Measurements from ENCODE around the gene SQSTM1.

SQSTM1 gene

GRCh38 chr5:179795049-179795862 is 25.4 kb upstream of the SQSTM1 start:
- DNase-seq, result no peak

DNA sequence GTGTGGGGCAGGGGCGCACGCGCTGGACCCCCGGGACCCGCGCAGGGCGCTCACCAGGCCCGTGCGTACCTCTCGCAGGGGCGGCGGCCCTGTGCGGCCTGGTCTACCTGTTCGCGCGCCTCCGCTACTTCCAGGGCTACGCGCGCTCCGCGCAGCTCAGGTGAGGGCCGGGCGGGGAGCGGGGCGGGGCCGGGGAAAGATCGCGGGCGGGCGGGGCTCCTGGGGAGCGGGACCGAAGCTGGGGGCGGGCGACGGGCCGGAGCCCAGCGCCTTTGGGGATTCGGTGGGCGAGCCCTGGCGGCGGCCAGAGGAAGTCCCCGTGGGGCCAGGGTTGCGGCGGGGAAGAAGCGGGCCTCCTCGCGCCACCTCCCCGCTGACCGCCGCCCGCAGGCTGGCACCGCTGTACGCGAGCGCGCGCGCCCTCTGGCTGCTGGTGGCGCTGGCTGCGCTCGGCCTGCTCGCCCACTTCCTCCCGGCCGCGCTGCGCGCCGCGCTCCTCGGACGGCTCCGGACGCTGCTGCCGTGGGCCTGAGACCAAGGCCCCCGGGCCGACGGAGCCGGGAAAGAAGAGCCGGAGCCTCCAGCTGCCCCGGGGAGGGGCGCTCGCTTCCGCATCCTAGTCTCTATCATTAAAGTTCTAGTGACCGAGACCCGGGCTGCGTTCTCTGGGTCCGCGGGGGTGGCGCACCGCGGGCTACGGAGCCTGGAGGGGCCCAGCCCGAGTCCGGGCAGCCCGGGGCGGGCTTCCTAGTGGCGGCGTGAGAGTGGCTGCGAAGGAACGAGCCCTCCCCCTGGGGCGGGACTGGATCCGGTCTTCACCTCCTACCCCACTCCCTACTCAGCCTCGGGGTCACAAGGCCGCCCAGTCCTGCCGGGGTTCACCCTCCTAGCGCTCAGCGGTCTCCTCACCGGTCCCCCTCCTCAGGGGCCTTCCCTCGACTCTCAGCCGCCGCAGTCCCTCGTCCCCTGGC is 24.6 kb upstream of the SQSTM1 start:
- DNase-seq, result peak; percentile 79

GRCh38 chr5:179796877-179797608 is 23.7 kb upstream of the SQSTM1 start:
- DNase-seq, result no peak

GRCh38 chr5:179797741-179798140 is 23.0 kb upstream of the SQSTM1 start:
- DNase-seq, result no peak

GRCh38 chr5:179798144-179798770 is 22.4 kb upstream of the SQSTM1 start:
- no peak for DNase-seq

DNA sequence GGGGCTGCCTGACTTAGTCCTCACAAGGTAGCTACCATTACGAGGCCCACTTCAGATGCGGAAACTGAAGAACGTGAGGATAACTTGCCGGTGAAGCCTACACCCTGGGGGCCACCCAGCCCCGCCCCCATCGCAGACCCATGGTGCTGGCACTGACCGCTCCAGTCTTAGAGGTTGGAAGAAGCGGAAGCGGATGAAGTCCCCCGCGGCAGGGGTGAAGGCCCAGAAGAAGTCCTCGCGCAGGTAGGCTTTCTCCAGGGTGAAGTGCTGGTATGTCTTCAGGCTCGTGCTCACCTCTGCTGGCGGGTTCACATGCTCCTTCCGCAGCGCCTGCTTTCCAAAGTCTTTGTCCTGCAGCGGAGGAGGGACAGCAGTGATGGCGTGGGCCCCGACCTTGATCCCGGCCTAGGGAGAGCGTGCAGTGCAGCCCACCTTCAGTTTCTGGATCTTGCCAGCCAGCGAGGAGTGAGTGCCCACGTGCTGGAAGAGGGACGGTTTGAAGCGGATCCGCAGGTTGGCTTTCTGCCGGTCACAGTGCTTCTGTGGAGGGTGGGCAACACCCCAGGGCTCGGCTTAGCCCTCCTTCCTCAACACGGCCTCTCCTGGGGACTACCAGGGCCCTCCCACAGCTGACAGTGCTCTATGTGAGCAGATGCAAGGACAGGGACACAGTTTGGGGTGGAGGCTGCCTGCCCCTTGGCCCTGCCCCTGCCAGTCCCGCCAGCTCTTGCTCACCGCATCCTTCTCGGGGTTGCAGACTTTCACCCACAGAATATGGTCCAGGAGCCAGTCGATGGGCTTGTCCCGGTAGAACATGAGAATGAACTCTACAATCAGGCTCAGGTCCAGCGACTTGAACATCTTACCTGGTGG is 21.7 kb upstream of the SQSTM1 start:
- no peak for DNase-seq

GRCh38 chr5:179799644-179799973 is 21.1 kb upstream of the SQSTM1 start:
- DNase-seq, result no peak

DNA sequence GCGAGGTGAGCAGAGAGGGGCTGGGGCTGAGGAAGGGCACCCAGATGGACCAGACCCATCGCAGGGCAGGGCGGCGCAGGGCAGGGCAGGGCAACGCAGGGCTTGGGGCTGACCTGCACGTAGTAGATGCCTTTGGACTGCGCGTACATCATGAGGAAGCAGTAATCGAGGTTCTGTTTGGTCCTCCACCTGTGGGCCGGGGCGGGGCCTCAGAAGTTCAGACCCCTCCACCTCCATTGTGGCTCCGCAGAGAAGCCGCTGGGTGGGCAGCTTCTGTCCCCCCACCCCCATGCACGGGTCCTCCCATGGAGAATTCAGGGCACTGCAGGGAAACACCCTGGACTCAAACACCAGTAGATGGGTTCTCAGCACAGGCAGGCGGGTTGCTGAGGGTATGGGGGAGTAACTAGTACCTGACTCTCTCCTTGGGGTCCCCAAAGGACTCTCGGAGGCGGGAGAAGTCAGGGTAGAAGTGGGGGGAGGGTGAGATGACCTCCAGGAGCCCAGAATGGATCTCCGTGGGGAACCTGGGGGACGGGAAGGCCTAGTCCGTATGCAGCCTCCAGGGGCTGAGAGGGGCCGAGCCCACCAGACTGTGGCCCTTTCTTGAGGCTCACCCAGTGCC is 20.5 kb upstream of the SQSTM1 start:
- DNase-seq, result no peak

DNA sequence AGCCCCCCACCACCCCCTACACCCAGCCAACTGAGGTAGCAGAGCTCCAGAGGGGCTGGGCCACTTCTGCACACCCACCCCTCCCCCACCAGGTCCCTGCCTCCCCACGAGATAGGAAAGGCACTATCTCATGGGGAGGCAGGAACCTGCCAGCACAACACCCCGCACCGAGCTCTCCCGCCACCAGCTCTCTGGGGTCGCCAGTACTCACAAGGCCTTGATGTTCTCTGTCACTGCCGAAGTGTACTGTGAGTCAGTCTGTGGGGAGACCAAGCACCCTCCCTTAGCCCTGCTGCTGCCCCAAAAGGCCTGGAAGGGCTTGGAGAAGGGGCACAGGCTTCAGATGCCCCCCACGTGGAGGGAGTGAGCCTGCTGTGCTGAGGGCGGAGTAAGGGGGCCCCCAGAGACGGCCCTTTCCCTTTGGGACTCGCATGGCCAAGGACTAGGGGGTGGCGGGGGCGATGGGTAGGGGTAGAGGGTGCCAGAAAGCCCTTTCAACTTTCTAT is 20.0 kb upstream of the SQSTM1 start:
- peak; percentile 38 for DNase-seq

- DNase-seq, result peak; percentile 42
These were observed 19.1 kb upstream of the SQSTM1 start for GRCh38 chr5:179801304-179802206.

- DNase-seq, result no peak
These were observed 18.4 kb upstream of the SQSTM1 start for GRCh38 chr5:179802207-179802883.

DNA sequence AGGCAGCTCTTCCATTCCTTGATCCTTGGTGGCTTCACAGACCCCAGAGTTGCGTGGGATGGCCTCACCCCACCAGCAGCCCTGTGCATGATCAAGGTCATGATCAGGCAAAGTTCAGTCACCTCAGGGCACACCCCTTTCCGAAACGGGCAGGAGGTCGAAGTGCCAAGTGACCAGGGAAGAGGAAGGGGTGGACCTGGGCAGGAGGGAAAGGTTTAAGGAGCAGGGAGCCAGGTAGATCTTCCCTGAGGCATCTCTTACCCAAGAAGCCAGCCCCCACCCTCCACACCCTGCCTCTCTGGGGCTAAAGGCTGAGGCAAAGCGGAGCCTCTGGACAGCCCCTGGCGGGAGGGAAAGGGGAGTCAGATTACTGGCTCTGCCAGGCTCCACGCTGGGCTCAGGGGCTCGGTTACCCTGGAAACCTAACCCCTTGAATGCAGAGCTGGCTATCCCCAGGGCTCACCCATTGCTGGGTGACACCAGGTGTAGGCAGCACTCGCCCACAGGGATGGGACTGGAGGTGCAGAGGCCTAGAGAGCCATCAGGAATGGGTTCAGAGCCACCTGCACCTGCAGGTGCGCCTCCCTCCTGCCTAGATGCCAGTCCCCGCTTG is 17.6 kb upstream of the SQSTM1 start:
- DNase-seq, result no peak

DNA sequence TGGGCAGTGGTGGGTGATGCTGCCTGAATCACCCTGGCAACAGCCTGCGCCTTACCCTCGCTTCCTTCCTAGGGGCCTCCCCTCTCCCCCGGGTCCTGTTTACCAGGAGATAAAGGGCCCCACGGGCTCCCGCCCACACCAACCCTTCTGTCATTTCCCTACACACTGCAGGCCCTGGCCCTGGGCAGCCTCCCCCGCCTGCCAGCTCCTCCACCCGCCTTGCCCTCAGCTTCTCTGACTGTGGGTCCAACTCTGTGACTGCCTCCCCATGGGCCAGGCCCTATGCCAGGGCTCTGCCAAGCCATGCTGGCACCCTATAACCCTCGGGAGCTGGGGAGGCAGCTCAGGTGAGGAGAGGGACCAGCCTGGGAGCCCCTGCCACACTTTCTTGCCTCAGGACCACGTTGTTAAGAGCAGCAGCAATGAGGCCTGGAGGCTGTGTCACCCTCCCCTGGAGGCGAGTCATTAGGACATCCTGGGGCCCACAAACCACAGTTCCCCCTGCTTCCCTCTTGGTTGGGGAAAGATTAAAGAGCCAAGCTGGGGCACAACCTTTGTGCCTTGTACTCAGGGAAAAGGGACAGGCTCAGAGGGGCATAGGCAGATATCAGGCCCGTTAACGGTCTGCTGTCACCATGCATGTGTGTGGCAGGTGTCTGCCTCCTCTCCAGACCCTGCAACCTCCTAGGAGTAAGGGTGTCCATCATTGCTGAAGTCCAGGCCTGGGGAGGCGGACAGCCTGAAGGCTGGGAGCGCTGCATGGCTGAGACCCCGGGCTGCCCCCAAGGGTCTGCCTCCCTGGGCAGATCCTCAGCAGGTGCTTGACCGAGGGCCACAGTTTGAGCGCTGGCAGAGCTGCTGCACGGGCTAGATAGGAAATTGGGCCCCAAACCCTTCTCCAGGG is 16.8 kb upstream of the SQSTM1 start:
- peak; percentile 89 for DNase-seq

- no peak for DNase-seq
These were observed 16.2 kb upstream of the SQSTM1 start for GRCh38 chr5:179804555-179804947.

DNA sequence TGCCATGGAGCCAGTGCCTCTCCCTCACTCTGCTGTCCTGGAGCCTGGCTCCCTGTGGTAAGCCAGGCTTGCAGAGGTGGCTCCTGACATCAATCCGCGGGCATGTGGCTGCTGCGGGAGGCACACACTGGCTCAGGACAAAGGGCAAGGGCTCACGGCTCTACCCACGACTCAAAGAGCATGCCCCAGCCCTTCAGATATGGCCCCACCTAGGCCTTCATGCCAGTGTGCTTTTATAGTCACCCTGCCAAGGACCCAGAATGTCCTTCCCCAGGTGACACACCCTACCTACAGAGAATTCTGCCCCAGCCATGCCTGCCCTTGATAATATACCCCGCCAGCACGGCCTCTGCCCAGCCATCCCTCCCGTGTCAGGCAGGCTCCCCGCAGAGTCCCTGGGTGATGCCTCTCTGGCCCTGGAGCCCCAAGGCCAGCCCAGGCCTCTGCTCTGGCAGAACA is 15.6 kb upstream of the SQSTM1 start:
- no peak for DNase-seq

DNA sequence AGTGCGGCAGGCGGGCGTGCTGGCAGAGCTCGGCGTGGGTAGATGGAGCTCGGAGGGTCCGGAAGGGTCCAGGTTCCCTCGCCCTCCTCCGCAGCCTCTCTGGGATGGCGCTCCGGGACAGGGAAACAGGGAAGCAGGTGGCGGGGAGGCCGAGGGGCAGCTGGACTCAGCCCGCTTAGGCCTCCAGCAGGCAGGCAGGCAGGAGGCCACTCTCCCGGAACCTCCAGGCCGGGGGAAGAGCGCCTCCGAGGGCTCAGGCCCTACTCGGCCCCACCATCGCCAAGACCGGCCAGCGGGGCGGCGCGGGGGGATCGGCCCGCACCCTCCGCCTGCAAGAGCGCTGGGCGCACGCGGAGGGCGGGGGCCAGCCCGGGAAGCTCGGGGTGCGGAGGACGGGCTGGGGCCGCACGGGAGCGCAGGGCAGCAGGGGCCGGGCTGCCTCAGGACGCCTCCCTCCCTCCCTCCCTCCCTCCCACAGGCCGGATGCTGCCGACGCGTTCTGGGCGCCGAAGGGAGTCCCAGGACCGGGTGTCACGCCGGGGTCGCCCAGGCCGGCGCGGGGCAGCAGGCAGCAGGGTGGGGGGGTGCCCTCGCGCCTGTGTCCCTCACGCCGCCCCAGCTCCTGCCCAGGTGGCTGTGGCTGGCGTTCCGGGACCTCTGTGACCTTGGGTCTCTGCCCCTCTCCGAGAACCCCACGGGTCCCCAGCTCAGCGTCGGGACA is 15.0 kb upstream of the SQSTM1 start:
- DNase-seq, result no peak
